Measurements from ENCODE around the gene CABLES1.
"Not testable (repeated sequence)": the region's sequence is repeated elsewhere in the genome, so short reads cannot be mapped to it uniquely, and the experiment has no call there.

Gene CABLES1

DNA sequence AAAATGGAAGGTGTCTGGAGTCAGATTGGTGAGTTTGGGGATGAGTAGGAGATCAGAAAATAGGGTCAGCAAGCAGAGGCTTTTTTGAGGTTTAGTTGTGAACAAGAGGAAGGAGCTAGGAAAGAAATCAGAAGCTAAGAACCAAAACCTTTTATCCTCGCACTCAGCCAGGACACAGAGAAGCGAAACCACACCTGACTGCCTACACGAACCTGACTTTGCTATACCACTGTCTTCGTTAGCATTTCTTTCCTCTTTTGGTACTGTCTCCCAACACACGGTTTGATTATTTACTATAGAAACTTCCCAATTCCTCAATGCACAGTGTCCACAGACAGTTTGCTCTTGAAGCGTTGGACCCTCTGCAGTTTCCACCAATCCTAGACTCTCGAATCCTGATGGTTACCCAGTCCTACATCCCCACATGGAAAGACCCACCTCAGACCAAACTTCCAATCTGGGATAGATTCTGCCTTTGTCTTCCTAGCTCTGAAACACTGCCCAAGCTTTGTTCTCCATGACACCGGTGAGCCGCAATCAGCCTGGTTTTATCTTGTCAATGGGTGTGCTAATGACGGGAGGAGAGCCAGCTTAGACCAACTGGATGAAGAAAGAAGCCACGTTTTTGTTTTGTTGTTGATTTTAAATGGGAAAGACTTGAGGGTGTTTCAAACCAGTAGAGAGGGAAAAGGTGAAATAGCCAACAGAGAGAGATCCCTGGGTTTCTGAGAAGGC is 137.4 kb downstream of the CABLES1 start:
- no peak for DNase-seq

DNA sequence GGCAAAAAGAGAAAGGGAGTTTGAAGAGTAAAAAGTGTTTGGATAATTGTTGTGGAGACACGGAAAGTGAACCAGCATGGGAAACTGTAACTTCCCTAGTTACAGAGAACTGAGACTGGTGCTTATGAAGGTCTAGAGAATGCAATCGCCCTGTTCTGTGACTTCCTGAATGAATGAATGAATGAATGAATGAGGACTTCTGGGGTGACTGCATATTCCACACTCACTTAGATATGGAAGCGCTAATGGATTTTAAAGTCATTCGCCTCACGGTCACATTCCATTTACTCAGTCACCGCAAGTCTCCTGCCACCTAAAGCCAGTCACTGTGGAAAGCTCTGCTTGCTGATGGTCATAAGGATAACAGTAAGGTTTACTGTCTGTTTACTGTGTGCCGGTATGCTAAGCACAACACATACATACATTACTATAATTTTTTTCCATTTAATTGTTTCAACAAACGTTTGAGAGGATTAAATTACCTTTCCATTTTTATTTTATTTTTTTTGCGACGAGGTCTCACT is 138.2 kb downstream of the CABLES1 start:
- no peak for DNase-seq

DNA sequence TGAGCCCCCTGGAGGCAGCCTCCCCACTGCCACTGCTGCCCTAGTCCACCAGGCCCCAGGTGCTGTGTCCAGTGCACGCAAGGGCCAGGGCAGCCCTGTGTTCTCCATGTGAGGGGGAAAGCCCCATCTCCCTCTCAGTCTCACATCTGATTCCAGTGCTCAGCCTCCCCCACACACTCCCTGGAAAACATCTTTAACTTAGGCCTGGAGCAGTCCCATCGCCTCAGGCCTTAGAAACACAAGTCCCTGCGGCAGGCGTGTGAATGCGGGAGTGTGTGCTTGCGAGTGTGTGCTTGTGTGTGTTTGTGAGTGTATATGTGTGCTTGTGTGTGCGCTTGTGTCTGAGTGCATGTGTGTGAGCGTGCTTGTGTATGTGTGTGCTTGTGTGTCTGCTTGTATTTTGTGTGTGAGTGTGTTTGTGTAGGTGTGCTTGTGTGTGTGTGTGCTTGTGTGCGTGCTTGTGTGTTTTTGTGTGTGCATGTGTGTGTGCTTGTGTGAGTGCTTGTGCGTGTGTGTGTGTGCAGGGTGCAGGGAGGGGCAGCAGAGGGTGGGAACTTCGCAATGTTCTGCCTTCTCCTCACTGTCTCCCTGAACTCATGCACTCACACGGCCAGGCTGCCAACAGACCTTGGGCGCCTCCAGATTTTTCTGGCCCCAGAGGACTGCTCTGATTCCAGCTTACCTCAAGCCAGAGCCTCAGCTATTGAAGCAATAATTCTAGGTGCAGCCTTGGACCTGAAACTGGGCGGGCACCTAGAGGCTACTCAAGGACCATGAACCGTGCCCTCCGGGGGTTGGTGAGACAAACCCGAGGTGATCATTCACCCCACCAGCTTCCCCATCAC is 139.6 kb downstream of the CABLES1 start:
- no peak for DNase-seq

DNA sequence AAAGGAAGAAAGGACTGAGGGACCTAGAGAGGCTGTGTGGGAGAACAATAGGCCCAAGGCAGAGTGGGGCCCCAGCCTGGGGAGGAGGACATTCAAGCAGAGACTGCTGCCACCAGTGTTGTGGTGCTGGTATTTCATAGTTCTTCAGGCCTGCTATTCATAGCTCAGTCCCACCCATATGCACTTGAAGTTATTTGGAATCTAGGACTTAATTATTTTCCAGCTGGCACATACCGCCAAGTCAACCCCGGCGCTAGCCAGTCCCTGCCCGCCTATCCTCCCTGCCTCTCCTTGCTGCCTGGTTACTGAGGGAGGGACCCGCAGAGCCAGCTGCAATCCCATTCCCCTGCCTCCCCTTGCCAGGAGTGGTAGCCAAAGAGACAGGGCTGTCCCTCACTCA is 141.2 kb downstream of the CABLES1 start:
- no peak for DNase-seq

DNA sequence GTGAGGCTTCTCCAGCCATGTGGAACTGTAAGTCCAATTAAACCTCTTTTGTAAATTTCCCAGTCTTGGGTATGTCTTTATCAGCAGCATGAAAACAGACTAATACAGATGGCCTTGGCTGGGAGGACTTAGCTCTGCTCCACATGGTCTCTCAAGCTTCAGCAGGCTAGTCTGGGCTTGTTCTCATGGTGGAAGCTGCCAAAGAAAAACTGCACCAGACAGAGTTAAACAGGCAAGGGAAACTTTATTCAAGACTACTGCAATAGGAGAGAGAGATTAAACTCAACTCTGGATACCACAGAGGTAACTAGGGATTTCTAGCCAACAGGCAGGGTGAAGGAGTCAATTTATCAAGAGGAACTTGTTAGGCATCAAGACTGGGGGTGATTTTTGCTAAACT is 142.1 kb downstream of the CABLES1 start:
- DNase-seq = no peak

DNA sequence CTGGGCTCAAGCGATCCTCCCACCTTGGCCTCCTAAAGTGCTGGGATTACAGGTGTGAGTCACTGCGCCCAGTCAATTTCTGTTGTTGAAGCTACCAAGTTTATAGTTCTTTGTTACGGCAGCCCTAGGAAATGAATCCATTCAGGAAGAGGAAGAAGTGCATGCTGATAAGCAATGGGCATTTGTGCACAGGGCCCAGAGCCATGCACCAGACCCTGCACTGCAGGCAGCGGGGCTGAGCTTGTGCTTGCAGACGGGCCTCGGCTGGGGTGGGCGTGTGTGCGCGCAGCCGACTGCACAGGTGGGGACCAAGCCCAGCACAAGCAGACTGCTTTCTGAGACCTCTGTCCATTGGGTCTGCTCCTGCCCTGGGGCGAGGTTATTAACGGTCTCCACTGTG is 144.6 kb downstream of the CABLES1 start:
- DNase-seq = no peak

DNA sequence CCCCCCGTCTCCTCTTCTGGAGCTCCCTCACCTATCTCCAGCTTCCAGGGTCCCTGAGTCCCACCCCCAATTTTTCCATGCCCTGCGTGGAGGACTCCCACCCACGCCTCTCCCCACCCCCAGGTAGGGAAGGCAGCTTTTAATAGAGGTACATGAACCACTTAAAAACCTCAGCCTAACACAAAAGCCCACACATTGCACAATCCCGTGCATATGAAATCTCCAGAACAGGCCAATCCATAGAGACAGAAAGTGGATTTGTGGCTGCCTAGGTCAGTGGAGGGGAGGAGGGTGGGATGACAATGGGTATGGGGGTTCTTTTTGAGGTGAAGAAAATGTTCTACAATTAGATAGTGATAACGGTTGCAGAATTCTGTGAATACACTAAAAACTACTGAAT is 145.6 kb downstream of the CABLES1 start:
- DNase-seq = no peak

DNA sequence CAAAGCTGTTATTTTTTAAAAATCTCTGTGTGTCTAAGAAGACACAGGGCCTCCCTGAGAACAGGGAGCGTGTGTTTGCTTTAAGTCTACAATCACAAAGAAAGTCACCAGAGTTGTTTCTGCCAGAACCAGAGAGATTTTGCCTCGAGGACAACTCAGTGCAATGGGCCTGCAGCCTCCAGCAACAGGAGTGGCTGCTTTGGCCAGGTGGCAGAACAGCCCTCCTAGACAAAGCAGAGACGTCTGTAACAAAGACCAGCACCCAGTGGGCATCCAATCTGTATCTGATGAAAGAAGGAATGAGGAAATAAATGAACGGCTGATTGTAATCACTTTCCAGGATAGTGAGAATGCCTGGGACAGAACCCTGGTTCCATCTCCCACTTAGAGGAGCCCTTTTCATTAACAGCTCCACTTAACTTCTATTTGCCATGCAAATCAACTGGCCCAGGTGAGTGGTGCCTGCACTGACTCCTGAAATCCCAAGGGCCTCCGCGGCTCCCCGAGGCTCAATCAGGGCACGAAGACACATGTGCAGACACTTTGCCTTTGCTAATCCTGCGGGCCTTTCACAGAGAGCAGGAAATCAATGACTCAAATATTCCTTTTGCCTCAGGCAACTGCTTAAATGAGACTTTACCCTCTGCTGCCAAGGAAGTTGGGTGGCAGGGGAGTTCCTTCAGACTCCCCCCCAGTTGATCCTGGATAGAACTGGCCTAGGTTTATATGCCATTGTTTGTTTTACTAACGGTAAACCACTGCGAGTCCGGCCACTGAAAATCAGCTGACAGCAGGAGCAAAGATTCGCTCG is 146.5 kb downstream of the CABLES1 start:
- DNase-seq = no peak

DNA sequence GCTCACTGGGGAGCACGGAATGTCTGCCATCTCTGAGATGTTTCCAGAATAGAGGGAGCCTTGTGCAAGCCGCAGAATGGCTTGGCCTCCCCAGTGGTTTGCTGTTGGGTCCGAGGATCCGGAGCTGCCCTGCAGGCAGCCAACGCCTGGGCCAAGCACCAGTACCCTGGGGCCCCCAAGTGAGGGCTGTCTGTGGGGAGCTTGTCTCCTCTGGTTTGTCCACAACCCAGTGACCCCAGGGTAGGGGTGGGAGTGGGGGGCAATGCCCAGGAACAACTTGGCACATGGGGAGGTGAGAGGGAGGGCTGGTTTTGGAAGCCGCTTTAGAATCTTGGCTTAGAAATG is 147.1 kb downstream of the CABLES1 start:
- no peak for DNase-seq

DNA sequence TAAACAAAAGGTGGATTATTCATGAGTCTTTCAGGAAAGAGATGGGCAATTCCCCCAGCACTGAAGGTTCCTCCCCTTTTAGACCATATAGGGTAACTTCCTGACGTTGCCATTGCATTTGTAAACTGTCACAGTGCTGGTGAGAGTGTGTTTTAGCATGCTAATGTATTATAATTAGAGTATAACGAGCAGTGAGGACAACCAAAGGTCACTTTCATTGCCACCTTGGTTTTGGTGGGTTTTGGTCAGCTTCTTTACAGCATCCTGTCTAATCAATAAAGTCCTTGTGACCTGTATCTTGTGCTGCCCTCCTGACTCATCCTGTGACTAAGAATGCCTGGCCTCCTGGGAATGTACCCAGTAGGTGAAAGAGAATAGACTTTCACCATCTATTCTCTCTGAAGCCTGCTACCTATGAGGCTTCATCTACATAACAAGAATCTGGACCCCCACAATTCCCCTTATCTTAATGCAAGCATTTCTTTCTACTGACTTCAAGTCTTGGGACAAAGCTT is 148.7 kb downstream of the CABLES1 start:
- DNase-seq = no peak

DNA sequence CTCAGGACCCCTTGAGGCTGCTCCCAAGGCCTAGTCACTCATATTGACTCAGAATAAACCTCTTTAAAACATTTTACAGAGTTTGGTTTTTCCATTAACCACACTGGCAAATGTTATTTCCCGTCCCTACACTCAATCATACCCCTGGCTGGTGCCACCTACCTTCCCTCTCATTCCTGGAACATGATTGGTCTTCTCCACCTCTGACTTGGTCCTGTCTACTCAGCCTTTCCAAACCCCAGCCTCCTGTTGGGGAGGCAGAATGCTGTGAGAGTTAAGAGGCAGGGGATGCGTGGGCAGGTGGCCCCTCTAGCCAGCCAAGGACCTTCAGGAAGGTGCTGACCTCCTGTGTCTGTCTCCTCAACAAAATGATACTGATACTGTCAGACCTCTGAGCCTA is 149.3 kb downstream of the CABLES1 start:
- DNase-seq = no peak

DNA sequence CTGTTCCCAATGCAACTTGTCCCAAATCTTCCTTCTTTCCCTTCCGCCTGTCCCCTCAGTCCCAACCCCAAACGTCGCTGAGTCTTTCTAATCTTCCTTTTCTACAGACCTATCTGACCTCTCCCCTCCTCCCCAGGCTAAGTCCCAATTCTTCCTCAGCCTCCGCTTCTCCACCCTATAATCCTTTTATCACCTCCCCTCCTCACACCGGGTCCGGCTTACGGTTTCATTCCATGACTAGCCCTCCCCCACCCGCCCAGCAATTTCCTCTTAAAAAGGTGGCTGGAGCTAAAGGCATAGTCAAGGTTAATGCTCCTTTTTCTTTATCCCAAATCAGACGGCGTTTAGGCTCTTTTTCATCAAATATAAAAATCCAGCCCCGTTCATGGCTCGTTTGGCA is 150.3 kb downstream of the CABLES1 start:
- DNase-seq = not testable (repeated sequence)

DNA sequence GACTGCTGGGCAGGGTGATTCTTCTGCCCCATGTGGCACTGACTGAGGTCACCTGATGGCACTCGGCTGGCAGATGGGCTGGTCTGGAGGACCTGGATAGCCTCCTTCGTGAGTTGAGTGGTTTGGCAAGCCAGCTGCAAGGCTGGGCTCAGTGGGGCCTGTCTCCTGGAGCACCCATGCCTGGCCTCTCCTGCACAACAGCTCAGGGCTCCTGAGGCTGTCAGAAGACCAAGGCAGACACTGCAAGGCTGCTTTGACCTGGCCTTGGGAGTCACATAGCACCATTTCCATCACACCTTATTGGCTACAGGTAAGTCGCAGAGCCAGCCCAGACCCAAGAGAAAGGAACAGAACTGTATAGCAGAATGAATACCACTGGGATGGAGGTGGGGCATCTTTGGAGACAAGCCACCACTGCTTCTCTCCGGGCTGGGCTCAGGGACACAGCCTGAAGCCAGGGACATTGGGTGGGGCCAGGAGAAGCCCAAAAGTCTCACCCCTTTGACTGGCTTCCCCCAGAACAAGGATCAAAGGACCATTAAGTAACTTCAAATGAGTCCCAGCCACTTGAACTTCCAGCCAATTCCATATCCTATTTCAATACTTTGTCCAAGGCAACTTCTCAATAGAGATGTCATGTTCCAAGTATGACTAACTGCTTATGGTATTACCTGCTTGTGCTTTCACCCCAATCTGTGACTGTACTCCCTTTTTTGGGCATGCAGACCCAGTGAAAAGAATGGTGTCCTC is 156.3 kb downstream of the CABLES1 start:
- DNase-seq = no peak

DNA sequence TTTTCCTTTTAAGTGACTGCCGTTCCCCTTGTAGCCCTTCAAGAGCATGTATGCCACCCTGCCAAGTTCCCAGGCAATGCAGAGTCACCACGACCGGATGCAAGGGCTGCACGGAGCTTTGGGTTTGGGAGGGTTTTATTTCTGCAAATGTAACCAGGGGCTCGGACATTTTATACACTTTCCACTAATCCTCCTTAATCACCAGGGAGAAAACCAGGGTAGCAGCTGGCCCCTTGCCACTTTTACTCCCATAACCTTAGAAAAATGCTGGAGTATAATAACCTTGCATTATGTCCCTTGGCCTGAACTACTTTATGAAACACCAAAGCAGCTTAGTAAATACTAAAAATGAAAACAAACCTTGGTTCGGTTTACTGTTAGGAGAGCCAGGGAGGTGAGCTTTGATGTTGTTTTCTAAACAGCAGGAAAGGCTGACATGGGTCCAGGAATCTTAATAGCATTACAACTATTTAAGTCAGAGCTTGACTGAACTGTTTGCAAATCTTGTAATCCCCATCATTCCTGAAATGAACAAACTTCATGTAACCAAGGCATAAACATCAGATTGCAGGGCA is 165.0 kb downstream of the CABLES1 start:
- DNase-seq = no peak

DNA sequence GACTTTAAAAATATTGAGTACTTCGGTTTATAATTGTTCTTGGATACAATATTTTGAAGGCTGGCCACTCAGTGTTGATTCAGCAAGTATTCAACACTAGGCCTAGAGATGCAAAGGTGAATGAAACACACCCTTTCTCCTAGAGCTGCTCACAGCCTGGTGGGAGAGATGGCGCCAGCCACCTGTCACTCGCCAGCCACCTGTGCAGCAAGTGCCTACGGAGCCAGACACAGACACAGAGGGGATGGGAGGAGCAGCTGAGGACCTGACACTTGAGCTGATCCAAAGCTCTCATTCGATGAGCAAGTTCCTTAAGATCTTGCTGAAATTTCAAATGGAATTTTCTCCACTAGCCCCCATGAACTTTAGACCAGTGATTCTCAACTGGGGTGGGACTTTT is 166.7 kb downstream of the CABLES1 start:
- no peak for DNase-seq

DNA sequence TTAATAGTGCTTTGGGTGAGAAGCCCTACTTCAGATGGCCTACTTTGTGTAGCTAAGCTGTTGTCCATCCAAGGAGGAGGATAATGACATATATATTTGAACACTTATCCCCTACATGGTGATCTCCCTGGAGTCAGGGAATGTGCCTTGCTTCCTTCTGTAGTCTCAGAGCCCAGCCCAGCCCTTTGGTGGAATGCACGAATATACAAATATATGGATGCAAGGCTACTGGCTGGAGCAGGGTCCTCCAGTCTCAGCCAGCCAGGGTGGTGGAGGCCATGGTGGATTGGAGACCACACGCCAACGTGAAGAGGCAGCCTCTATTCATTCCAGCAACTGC is 167.2 kb downstream of the CABLES1 start:
- DNase-seq = no peak

DNA sequence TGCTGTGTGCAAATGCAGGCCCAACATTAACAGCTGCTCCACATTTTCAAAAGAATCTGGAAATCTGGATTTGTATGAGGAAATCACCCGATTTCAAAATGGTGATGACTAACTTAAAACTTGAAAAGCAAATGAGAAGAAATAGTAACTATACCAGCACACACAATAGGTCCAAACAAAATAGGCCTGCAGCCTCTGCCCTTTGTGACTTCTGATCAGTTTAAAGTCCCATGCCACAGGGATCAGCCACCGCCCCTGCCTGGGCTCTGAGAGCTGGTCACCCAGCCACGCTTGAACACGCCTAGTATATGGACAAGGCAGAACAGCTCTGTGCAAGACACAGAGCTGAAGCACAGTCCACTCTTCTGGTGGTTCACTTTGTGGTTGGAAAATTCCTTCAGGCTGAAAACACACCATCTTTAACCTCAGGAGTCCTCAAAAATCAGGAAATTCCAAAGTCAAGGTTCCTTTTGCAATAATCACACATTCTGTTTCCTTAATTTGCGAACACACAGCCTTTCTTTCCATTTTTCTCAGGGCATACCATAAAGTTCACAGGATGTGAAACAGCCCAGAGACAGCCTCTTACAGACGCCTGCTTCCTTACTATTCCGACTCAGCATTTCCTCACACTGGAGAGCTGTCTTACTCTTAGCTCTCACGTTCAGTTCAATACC is 167.7 kb downstream of the CABLES1 start:
- DNase-seq = no peak

DNA sequence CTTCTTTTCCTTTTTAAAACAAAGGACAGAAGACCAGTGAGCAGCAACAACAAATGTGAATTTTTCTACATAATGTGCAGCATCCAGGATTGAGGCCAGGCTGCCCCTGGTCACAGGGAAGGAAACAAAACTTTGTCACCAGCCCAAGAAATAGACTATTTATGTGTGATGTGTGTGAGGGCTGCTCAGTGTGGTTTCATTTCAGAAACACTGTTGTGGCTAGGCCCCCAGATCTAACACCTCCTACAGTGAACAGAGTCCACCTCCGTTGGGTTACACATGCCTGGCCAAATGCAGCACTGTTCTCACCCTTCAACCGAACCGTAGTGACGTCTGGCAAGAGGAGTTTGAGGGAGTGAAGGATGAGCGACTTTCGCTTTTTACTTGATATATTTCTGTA is 171.5 kb downstream of the CABLES1 start:
- DNase-seq = peak; percentile 29 to 39

DNA sequence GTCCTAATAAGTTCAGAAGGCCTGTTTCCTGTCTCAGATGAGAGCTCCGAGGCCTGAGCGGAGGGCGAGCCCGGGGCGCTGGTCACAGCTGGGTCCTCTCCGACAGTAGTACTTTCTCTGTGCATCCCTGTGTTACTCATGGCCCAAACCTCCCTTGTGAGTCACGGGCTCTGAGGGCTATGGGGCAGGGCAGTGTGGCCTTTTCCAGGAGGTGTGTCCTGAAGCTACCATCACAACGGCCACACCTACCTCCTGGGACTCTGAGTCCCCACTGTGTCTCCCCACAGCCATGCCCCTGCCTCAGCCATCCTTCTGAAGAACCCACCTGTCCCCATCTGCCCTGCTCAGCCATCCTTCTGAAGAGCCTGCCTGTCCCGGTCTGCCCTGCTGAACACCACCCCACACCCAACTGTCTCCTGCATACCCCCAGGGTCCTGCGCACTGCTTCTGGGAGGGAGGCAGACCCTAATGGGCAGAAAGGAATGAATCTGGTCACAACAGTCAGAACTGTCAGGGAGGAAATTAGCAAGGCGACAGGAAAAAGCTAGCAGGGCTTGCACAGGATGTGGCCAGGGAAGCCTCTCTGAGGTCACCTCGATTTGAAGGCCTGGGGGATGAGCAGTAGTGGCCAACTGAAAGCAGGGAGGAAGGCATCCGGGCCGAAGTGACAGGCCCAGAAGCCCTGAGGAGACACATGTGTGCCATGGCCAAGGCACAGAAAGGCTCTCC is 172.4 kb downstream of the CABLES1 start:
- peak in 1 of 2 donors; percentile 6 for DNase-seq

Data from CD4-positive, alpha-beta T cell treated with Interleukin-1 beta for 1 hour (primary cell).